Ramos (cell line): ENCODE data around the gene POLA1.

Experiments
- in situ Hi-C: fragments of 300-500 bp; cut with MboI; formaldehyde crosslinking; loops from one replicate; pipeline ENCODE4 v1.14.3; 2022; ENCODE audit warnings: low sequenced_read_pairs; ENCODE audit not compliant: unreplicated experiment

Gene POLA1

DNA sequence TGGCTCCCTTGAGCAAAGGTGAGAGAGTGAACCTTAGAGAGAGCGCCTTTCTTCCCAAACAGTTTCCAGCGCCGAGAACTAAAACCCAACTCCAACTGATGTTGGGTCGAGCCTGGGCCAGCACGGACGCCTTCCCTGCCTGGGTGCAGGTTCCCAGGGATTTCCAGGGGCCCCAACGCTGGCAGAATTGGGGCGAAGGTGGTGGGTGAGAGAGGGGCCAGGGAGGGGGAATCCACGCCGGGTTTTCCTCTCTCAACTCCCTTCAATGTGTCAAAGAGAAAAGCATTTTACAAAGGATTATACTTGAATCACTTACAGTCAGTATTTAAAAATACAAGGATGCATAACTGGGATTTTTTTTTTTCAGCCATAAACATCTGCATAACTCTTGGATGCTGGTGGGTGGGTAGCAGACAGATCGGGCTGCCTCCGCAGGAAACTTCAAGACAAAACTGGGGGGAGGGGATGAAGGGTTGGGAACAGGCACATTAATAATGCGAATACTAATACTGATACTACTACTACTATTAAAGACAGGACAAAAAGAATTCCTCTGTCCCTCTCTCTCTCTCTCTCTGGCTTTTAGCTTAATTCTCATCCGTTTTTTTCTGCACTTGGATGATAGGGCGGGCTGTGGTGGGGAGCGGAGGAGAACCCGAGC, 323.4 kb downstream of the POLA1 start:
- in situ Hi-C loops: no loop called here

GRCh38 chrX:25017667-25018247, 324.0 kb downstream of the POLA1 start:
- in situ Hi-C loops: no loop called here

GRCh38 chrX:25018682-25019081, 325.0 kb downstream of the POLA1 start:
- in situ Hi-C loops: no loop called here

GRCh38 chrX:25019707-25020390, 326.1 kb downstream of the POLA1 start:
- in situ Hi-C loops: no loop called here

DNA sequence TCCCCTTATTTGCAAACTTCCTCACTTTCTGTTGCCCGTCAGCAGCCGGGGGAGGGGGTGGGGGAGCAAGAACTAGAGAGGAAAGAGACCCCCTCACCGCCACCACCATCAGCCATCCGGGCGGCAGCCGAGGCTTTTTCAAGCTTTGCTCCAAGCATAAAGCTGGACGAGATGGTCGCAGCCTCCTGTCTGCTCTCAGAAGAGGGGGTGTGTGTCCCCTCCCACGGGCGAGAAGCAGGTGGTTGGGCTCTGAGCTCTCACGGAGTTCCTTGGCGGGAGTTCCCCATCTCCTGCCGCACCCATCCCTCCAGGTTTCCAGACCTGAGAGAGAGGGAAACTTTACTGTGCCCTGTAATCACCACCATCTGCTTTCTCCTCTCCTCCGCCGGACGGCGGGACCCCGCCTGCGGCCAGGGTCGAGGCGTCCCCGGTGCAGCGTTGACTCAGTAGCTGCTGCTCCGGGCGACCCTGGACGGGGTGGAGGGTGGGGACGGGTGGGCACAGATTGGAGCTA, 326.7 kb downstream of the POLA1 start:
- in situ Hi-C loops: no loop called here

- in situ Hi-C loops: no loop called here
These were observed 327.3 kb downstream of the POLA1 start for GRCh38 chrX:25020905-25021449.

- in situ Hi-C loops: no loop called here
These were observed 329.0 kb downstream of the POLA1 start for GRCh38 chrX:25022499-25023325.

DNA sequence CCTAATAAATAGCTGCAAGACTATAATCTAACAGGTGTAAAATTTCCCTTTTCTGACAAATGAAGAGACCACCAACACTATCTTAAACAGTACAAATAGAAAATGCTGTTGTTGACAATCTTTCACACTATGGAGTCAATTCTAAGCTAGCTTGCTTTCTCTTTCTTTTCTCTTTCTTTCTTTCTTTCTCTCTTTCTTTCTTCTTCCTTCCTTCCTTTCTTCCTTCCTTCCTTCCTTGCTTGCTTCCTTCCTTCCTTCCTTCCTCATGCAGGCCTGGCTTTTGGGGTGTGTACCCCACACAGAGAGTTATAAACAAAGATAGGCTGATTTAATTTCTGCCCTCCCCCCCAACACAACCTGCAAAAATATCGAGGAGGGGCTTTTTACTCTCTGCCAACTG, 330.2 kb downstream of the POLA1 start:
- in situ Hi-C loops: no loop called here

- in situ Hi-C loops: no loop called here
These were observed 331.9 kb downstream of the POLA1 start for GRCh38 chrX:25025615-25026014.

DNA sequence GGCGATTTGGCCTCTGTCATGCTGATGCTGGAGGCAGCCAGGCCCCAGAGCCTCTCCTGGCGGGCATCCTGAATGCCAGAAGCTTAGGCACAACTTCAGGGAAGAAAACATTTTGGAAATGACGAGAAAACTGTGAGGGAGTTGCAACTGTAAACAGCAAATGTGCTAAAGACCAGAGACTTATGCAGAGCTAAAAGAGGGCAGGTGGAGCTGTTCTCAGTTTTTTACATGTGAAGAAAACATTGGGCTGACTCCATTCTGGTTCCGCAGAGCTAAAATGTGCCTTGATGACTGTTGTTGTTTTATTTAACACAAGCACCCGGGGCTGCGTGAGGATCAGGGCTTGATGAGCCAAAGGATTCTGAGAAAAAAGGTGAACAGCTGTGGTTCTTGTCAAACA, 332.9 kb downstream of the POLA1 start:
- in situ Hi-C loops: no loop called here

DNA sequence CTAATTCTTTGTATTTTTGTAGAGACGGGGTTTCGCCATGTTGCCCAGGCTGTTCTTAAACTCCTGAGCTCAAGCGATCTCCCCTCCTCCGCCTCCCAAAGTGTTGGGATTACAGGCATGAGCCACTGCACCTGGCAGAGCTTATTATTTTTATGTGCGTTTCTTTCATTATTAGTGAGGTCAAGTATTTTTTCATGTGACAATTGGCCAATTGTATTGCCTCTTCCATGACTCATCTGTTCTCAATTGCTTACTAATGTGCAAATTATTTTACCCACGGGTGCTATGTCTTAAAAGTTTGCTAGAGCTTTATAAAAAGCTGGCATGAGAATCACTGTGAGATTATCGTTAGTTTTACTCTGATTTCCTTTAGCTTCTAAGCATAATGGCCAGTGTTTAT, 335.0 kb downstream of the POLA1 start:
- in situ Hi-C loops: no loop called here

DNA sequence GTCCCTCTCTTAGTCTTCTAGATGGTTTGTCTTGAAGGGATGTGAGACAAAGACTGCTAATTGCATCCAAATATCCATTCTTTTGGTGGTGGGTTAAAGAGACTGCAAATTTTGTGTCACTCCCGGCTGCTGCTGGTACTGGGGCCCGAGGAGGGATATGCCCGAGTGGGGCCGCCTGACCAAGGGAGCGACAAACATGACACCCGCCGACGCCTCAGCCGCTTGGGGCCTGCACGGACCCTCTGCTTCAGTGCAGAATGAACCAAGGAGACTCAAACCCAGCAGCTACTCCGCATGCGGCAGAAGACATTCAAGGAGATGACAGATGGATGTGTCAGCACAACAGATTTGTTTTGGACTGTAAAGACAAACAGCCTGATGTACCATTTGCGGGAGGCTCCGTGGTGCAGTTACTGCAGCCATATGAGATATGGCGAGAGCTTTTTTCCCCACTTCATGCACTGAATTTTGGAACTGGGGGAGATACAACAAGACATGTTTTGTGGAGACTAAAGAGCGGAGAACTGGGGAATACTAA, 335.6 kb downstream of the POLA1 start:
- in situ Hi-C loops: no loop called here

DNA sequence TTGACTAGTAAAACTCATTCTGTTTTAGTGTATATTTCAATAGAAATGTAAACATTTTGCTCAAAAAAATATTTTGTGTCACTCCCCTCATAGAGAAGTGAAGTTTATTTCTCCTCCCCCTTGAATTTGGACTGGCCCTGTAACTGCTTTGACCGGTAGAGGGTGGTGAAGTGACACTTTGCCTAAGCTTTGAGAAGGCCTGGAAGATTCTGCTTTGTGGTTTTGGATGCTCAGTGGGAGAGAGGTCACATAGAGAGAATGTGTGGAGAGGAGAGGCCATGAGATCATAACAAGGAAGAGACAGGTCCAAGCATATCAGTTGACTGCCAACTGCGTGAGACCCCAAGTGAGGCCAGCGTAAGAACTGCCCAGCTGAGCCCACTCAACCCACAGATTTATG, 341.2 kb downstream of the POLA1 start:
- in situ Hi-C loops: no loop called here

GRCh38 chrX:25039036-25039435, 345.3 kb downstream of the POLA1 start:
- in situ Hi-C loops: no loop called here

GRCh38 chrX:25043192-25043591, 349.5 kb downstream of the POLA1 start:
- in situ Hi-C loops: no loop called here
